ENCODE measurements around the gene BLOC1S2. TPM values are rescaled to one million over a fixed set of nuclear protein-coding genes. Genes with fewer than 3 reads are reported as not detected.

BLOC1S2 gene
- 100 to 1,000 TPM in 1 of 2 donors, 10 to 100 TPM in 1; 48.0 to 112 TPM for total RNA-seq

DNA sequence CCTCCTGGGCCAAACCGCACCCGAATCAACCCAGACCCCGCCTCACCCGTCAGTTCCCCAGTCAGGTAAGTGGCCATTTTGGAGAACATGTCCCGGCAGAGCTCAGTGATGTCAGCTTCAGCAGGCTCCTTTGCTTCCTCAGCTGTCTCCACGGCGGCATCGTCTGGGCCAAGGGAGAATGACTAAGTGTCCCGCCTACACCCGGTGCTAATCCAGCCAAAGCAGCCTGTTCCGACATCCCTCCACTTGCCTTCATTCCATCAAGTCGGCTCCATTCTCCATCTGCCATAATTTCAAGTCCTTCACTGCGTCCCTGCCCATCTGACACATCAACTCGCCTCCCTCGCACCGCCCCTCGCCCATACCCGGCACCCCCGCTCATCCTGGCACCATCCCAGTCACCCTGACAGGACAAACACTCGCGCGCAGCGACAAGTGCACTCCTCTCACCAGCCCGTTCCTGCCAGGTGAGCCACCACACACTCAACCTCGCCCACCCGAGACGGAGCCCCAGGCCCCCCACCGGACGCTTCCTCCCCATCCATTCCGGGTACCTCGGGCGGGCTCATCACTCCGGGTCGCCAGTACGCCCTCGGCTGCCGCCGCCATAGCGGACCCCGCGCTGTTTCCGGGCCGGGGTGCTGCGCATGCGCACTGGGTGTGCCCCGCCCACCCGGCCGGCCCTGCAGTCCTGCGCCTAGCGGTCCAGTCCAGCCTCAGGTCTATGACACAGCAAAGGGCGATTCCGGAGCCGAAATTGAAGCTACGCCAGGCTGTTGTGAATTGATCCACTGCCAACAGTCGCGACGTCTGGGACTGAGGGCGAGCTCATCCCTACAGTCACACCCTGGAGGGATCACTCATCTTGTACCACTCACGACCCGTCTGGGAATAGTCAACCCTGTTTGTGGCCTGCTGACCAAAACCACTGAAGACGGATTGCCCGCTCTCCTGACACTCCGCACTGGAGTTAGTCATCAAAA is at the start of gene BLOC1S2:
BLOC1S2 (minus strand) TSS at position 630 of the 983 bp plus-strand sequence; CDS start at position 609, 21 bp downstream.
- ATAC-seq = peak; percentile 82 to 91
- no peaks in the 10 kb centered on the region for H3K9me3 Mint-ChIP-seq
- peaks cover 12 to 14% of the 10 kb centered on the region in 2 donors for H3K36me3 Mint-ChIP-seq
- peak within 1 kb of the TSS; percentile 100 for H3K27ac Mint-ChIP-seq
- DNase-seq (ENCODE audit: low spot score in 2 of 2) = peak; percentile 93 to 96

DNA sequence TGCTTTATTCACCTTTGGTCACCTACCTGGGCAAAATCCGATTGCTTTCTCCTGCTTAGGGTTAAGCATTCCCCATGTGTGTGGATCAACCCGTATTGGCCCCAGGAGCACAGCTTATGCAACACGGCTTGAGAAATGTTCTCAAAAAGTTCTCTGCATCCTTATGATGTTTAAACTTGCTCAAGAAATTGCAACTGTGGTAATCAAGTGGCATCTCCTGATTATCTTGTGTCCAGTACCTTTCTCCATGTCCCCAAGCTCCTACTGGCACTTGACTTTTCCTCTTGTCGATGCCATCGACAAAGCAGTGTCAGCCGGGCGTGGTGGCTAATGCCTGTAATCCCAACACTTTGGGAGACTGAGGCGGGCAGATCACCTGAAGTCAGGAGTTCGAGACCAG is 48.3 kb upstream of the BLOC1S2 start:
- ATAC-seq (no peak), DNase-seq (ENCODE audit: low spot score in 2 of 2) (no peak)
- Mint-ChIP-seq H3K27ac (no peak overlapping the region), H3K36me3 (no peaks in the 10 kb centered on the region), H3K9me3 (no peaks in the 10 kb centered on the region)

DNA sequence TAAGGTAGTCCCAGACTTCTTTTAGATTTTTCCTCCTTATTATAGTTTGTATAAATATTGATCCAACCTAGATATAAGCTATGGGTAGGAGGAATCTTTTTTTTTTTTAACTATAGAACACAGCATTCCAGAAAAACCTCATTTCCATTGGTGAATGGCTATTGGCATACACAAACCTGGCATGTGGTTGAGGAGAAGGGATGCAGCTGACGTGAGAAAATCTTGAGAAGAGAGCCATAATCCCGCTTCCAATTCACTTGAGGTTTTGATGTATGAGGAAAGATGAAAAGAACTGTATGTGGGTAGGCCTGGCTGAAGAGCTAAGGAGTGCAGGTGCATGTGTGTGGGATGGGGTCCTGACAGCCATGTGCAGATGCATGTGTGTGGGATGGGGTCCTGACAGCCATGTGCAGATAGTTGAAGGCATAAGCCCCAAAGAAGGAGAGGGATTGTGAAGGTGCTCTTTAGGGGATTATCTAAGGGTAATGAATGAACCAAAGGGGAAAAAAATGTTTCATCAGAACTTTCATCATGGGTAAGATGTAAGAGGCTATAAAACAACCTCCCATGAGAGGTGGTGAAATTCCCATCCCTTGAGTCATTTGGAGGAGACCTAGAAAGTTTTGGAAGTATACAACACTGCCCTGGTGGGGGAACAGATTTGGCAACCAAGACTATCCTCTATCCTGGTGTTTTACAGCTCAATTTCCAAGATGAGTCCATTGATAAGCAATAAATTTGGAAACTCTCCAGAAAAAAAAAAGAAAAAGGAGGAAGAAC is 47.4 kb upstream of the BLOC1S2 start:
- H3K27ac Mint-ChIP-seq = no peak overlapping the region
- no peaks in the 10 kb centered on the region for H3K9me3 Mint-ChIP-seq
- DNase-seq (ENCODE audit: low spot score in 2 of 2) (no peak), ATAC-seq (no peak)
- H3K36me3 Mint-ChIP-seq = no peaks in the 10 kb centered on the region

DNA sequence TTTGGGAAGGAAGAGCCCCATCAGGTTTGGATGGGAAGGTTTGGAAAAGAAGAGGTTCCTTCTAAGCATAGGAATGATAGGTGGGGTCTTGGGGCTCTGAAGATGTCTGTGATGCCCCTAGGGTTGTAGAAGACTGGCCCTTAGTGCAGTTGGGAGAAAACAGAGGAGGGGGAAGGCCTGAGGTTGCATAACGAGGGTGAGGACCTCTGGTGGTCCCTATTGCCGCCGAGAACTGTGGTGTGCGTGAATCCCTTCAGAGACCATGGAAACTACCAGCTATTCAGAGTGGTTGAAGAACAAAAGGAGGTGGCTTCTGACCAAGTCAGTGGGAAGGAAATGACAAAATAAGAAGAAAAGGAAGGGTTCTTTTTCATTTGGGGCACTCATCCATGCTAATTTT is 46.6 kb upstream of the BLOC1S2 start:
- DNase-seq (ENCODE audit: low spot score in 2 of 2) = no peak
- H3K36me3 Mint-ChIP-seq = no peaks in the 10 kb centered on the region
- no peak overlapping the region for H3K27ac Mint-ChIP-seq
- no peak for ATAC-seq
- no peaks in the 10 kb centered on the region for H3K9me3 Mint-ChIP-seq

DNA sequence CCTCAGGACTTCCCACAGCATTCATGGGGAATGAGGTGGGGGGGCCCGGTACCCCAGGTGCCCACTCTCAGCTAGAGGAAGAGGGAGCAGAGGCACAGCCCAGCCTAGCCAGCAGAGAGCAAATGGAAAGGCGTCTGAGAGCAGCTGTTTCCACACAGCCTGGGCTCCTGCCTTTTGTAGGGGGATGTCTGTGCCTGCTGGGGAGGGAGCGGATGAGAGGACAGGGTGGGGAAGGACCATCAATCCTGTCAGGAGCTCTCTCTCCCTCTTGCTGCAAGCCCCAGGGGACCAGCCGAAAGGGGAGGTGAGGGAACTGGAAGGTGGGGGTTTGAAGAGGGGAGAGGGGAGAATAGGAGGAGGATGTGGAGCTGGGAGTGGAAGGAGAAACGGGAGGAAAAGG is 43.6 kb upstream of the BLOC1S2 start, which contains the start of gene PKD2L1:
PKD2L1 (minus strand) TSS at position 150 of the 400 bp plus-strand sequence; CDS start at position 25, 125 bp downstream.
- H3K27ac Mint-ChIP-seq = no peak within 1 kb of the TSS
- H3K9me3 Mint-ChIP-seq = no peaks in the 10 kb centered on the region
- DNase-seq (ENCODE audit: low spot score in 2 of 2) (no peak), ATAC-seq (no peak)
- no peaks in the 10 kb centered on the region for H3K36me3 Mint-ChIP-seq

DNA sequence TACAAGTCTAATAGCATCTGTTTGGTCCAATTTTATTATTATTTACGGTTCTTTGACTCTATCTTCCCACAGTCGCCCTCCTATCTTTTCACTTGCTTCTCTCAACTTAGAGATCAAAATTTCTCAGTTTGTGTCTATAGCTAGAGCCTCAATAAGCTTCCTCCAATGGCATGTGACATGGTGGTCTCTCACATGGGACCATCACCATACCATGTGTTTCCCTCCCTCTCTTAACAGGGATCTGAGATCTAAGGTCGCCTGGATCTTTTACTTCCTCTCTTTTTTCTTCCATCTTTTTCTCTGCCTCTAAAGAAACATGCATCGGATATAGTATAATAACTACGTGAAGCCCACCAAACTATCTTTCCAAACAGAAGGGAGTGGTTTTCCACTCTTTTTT is 41.7 kb upstream of the BLOC1S2 start:
- Mint-ChIP-seq H3K36me3 (no peaks in the 10 kb centered on the region), H3K27ac (no peak overlapping the region), H3K9me3 (no peaks in the 10 kb centered on the region)
- no peak for DNase-seq (ENCODE audit: low spot score in 2 of 2)
- ATAC-seq = no peak

DNA sequence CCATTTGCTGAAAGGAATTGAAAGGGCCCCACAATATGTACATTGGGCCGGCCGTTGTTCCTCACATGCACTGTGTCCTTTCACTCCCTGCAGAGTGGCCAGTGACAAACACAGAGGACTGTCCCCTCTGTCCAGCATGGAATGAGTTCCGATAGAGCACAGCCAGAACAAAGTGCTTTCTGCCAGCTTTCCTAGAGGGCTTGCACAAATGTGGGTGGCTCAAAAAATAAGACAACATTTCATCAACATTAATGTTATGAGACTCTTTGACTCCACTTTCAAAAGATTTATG is 41.2 kb upstream of the BLOC1S2 start:
- no peaks in the 10 kb centered on the region for H3K9me3 Mint-ChIP-seq
- ATAC-seq (no peak), DNase-seq (ENCODE audit: low spot score in 2 of 2) (no peak)
- H3K36me3 Mint-ChIP-seq = no peaks in the 10 kb centered on the region
- peak overlapping the region in 1 of 2 donors; percentile 14 for H3K27ac Mint-ChIP-seq

DNA sequence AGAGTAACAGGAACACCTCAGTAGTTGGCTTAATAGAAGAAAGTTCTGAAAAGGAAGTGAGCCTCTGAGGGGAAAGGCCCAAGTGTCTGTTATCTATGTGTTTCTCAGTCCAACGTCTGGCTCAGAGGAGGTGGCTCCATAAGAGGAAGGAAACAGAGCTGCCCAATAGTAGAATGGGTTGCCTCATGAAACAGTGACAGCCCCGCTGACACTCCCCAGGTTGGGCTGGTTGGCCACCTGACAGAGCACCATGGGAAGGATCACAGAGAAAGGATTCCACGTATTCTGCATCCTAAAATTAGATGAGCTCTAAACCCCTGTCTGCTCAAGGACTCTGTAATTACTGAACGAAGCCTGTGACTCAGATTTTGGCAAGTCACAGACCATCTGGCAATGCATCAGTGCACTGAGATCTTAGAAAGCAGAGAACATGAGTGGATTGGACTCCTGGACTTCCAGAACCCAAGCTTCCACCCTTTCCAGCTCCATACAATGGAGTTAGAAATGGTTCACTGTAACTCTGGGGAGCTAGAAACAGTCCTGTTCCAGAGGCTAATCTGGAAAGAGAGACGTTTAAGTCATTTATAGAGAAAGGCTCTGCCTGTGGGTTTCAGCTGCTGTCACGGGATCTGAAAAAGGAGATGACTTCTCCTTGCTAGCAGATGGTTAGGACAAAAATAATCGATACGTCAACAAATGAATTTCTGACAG is 40.7 kb upstream of the BLOC1S2 start:
- Mint-ChIP-seq H3K36me3 (no peaks in the 10 kb centered on the region), H3K9me3 (no peaks in the 10 kb centered on the region), H3K27ac (peak overlapping the region; percentile 14 to 81)
- ATAC-seq (peak; percentile 98), DNase-seq (ENCODE audit: low spot score in 2 of 2) (peak in 1 of 2 donors; percentile 28)

DNA sequence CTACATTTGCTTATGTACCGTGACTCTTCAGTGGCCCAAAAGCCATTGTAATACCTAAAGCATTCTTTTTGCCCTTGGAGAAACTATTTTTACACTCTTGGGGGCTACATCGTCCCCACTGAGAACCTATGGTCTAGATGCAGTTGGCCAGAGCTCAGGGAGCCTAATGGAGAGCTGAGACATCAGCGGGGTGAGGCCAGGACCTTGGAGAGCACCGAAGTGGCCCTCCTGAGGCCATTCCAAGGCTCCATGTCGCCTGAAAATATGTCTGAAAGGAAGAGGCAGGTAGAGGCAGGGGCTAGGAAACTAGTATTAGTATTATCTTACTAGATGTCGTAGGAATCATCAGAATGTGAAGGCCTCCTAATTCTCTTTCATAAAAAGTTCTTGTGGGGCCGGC is 38.7 kb upstream of the BLOC1S2 start:
- no peaks in the 10 kb centered on the region for H3K9me3 Mint-ChIP-seq

DNA sequence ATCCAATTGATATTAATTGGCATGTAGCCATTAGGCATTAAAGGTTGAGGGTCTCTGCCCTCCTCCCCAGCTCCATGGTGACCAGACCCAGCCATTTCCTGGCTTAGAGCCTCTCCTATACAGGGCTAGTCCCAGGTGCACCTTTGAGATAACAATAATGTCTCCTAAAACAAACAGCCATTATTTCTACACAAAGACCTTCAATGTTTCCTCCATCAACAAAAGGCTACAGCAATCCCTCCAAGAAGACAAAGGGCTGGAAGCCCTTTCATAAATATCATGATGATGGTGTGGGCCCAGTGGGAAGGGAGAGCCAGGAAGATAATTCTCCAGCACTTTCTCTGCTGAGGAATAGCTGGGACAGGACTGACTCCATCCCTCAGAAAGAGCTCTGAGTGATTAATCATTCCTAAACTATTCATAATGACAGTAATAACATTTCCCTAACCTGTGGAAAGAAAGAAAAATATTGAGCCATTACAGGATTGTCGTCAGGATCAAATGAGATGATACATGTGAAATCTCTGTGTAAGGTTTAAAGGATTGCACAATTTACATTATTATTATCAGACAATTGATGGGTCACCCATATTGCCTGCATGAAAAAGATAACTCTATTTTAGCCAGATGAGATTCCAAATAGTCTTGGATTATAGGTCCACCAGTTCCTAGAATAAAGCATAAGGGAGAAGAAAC is 33.4 kb upstream of the BLOC1S2 start:
- Mint-ChIP-seq H3K36me3 (no peaks in the 10 kb centered on the region), H3K27ac (no peak overlapping the region), H3K9me3 (no peaks in the 10 kb centered on the region)
- DNase-seq (ENCODE audit: low spot score in 2 of 2) (no peak), ATAC-seq (no peak)

More for the DNA sequence above, 38.7 kb upstream of the BLOC1S2 start:
- no peak for DNase-seq (ENCODE audit: low spot score in 2 of 2)
- no peak overlapping the region for H3K27ac Mint-ChIP-seq
- no peaks in the 10 kb centered on the region for H3K36me3 Mint-ChIP-seq
- no peak for ATAC-seq

DNA sequence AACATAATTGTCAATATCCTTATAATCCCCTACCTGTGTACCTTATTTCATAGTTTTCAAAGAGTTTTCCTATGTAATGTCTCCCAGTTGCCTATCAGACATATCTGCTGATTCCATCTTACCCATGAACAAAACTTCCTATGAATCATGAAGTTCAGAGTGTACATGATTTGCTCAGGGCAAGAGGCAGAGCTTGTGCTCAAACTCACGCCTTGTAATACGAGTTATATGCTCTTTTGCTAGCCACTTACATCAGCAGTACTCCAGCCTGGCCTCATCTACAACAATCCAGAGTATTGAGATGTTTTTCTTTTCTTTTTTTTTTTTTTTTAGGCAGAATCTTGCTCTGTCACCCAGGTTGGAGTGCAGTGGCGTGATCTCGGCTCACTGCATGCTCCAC is 31.7 kb upstream of the BLOC1S2 start:
- Mint-ChIP-seq H3K36me3 (no peaks in the 10 kb centered on the region), H3K27ac (no peak overlapping the region), H3K9me3 (no peaks in the 10 kb centered on the region)
- DNase-seq (ENCODE audit: low spot score in 2 of 2) (no peak), ATAC-seq (no peak)

DNA sequence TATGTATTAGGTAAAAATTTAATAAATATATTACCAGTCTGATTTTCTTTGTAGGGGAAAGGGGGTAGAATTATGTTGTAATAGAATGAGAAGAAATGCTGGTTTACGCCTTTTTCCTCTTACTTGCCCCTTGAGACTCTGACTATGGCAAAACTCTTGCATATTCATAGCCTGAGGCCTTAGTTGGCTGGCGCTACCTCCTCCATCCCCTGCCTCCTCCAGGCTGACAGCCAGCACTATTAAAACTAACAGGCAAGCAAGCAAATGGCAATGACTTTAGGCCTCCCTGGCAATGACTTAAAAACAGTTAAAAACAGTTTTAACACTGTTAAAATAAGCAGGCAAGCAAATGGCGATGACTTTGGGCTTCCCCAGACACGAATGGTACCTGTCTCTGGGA is 29.1 kb upstream of the BLOC1S2 start:
- Mint-ChIP-seq H3K36me3 (no peaks in the 10 kb centered on the region), H3K9me3 (no peaks in the 10 kb centered on the region), H3K27ac (no peak overlapping the region)
- DNase-seq (ENCODE audit: low spot score in 2 of 2) (no peak), ATAC-seq (no peak)

DNA sequence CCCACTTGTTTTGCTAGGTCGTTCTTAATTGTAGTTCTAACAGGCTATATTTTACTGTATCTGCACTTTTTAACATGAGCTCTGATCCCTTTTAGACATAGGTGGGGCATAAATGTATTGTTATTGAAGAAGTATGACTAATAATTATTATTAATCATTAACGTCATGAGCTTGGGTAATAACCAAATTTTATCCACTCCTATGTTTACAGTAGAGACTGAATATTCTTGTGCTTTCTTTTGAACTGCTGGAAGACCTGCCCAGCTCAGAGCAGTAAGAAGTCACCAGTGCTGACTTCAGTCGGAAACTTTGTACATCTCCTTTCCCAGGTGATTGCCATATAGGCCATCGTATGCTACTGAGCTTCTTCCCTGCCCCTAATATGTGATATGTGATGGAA is 24.8 kb upstream of the BLOC1S2 start:
- no peaks in the 10 kb centered on the region for H3K9me3 Mint-ChIP-seq
- DNase-seq (ENCODE audit: low spot score in 2 of 2) (no peak), ATAC-seq (no peak)
- no peaks in the 10 kb centered on the region for H3K36me3 Mint-ChIP-seq
- H3K27ac Mint-ChIP-seq = no peak overlapping the region

DNA sequence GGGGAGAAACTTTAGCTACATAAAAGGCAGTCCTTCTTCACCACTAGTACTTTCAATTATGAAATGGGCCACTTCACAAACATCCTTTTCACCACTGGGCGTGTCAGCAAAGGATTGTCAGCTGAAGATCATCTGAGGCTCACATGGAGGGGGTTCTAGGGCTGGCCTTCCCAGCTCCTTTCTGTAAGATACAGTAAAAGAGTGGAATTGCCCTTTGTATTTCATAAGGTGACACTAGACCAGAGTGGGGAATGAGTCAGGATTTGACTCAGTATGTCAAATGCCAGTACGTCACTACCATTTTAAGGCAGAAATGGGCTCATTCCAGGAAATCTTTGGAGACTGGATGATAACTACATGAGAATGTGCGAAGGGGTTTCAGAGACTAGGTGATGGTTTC is 21.2 kb upstream of the BLOC1S2 start:
- H3K36me3 Mint-ChIP-seq = no peaks in the 10 kb centered on the region
- ATAC-seq (peak in 1 of 2 donors; percentile 31), DNase-seq (ENCODE audit: low spot score in 2 of 2) (no peak)
- H3K9me3 Mint-ChIP-seq = no peaks in the 10 kb centered on the region
- no peak overlapping the region for H3K27ac Mint-ChIP-seq

DNA sequence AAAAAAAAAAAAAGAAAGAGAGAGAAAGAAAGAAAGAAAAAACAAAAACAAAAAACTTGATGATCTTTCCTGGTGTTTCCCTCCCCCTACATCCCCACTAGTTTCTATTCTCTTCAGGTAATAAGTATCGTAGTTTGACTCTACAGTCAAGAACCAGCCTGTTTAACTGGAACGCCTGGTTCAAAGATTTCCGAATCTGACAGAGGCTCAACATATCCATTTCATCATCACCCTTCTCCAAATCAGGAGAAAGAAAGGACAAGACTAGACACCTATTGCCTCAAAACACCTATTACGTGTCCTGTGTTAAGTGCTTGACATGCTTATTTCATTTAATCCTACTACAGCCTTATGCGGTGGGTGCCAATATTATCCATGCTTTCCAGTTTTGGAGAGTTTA is 20.4 kb upstream of the BLOC1S2 start:
- ATAC-seq (no peak), DNase-seq (ENCODE audit: low spot score in 2 of 2) (no peak)
- H3K27ac Mint-ChIP-seq = no peak overlapping the region
- H3K9me3 Mint-ChIP-seq = no peaks in the 10 kb centered on the region
- H3K36me3 Mint-ChIP-seq = no peaks in the 10 kb centered on the region

DNA sequence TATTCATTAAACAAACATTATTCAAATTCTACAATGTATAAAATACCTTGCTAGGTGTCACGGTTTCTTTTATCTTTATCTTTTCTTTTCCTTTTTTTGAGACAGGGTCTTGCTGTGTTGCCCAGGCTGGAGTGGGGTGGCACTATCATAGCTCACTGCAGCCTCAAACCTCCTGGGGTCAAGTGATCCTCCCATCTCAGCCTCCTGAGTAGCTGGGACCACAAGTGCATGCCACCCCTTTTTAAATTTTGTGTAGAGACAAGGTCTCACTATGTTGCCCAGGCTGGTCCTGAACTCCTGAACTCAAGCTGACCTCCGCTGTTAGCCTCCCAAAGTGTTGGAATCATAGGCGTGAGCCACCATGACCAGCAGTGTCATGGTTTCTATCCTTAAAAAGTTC is 17.9 kb upstream of the BLOC1S2 start:
- no peak for DNase-seq (ENCODE audit: low spot score in 2 of 2)
- Mint-ChIP-seq H3K9me3 (no peaks in the 10 kb centered on the region), H3K36me3 (no peaks in the 10 kb centered on the region), H3K27ac (no peak overlapping the region)
- ATAC-seq = no peak
